ENCODE measurements around the gene ZP3. TPM values are rescaled to one million over a fixed set of nuclear protein-coding genes. Genes with fewer than 3 reads are reported as not detected.

ZP3 gene
- polyA plus RNA-seq, 1 donor from 2014 or later = not detected

DNA sequence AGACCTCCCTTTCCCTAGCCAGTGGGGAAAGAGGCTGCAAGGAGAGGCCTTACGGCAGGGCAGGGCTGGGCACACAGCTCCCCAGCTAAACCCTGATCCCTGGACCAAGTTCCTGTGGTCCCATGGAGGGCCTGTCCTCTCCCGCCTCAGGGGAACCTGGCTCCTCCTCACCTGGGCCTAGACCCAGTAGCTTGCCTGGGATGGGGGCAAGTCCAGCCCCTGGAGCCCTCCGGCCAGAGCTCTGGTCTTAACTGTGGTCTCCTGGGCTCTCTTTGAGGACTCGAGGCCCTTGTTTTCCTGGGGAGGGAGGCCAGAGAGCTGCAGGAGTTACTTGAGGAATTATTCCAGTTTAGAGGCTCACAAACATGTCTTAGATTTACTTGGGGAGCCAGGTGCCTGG lies 1.5 kb downstream of the ZP3 start:
- Histone ChIP-seq H3K9me3 (ENCODE audit: low read length) (no peaks in the 10 kb centered on the region), H3K9ac (ENCODE audit: low read length) (no peak overlapping the region), H3K27me3 (ENCODE audit: insufficient read depth, low read depth, low read length) (no peaks in the 10 kb centered on the region), H3K36me3 (ENCODE audit: insufficient read depth, low read length) (no peaks in the 10 kb centered on the region), H2AFZ (ENCODE audit: low read depth, low read length) (no peak overlapping the region), H3F3A (ENCODE audit: insufficient read depth, low read length, poor library complexity, severe bottlenecking) (no peaks in the 10 kb centered on the region), H3K79me2 (replicated peaks; ENCODE audit: insufficient read depth, low read length) (no peaks in the 10 kb centered on the region), H3K4me2 (ENCODE audit: low read length) (no peak overlapping the region), H3K4me3 (ENCODE audit: low read length) (no peak overlapping the region), H3K27ac (ENCODE audit: low read length) (no peak overlapping the region), H4K20me1 (ENCODE audit: insufficient read depth) (no peaks in the 10 kb centered on the region), H3K9me2 (ENCODE audit: insufficient read depth, low read length) (no peaks in the 10 kb centered on the region)
- TF ChIP-seq POLR2AphosphoS5 (IDR thresholded peaks at IDR 0.05) (no peak), CTCF (IDR thresholded peaks at IDR 0.05; ENCODE audit: poor library complexity, severe bottlenecking) (no peak), RAD21 (conservative IDR thresholded peaks at IDR 0.05) (no peak), MXI1 (conservative IDR thresholded peaks at IDR 0.05; ENCODE audit: poor library complexity, severe bottlenecking) (no peak), EP300 (conservative IDR thresholded peaks at IDR 0.05; ENCODE audit: poor library complexity, severe bottlenecking) (no peak), TAF1 (IDR thresholded peaks at IDR 0.05; ENCODE audit: low read depth) (no peak), REST (IDR thresholded peaks at IDR 0.05; ENCODE audit: borderline replicate concordance) (no peak), SMC3 (conservative IDR thresholded peaks at IDR 0.05; ENCODE audit: poor library complexity) (no peak), EZH2 (IDR thresholded peaks at IDR 0.05; ENCODE audit: borderline replicate concordance, insufficient read depth, low read length, poor library complexity, severe bottlenecking) (no peak)

DNA sequence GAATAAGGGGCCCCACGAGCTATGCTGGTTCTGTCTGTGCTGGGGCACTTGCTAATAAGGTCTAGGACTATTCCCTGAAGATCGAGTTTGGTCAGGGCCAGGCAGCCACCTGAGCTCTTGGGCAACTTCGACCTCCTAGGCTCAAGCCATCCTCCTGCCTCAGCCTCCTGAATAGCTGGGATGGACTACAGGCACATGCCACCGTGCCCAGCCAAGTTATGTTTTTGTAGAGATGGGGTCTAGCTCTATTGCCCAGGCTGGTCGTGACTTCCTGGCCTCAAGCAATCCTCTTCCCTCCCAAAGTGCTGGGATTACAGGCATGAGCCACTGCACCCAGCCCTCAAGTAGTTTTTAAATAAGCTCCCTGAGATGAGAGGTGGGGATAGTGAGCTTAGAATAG lies 2.9 kb downstream of the ZP3 start:
- H4K20me1 ChIP-seq (ENCODE audit: insufficient read depth) = no peaks in the 10 kb centered on the region
- no peak overlapping the region for H2AFZ ChIP-seq (ENCODE audit: low read depth, low read length)
- H3K4me2 ChIP-seq (ENCODE audit: low read length) = no peak overlapping the region
- H3K9me2 ChIP-seq (ENCODE audit: insufficient read depth, low read length) = no peaks in the 10 kb centered on the region
- no peaks in the 10 kb centered on the region for H3K27me3 ChIP-seq (ENCODE audit: insufficient read depth, low read depth, low read length)
- no peak overlapping the region for H3K27ac ChIP-seq (ENCODE audit: low read length)
- no peaks in the 10 kb centered on the region for H3K9me3 ChIP-seq (ENCODE audit: low read length)
- H3K9ac ChIP-seq (ENCODE audit: low read length) = no peak overlapping the region
- TF ChIP-seq SMC3 (conservative IDR thresholded peaks at IDR 0.05; ENCODE audit: poor library complexity) (no peak), EZH2 (IDR thresholded peaks at IDR 0.05; ENCODE audit: borderline replicate concordance, insufficient read depth, low read length, poor library complexity, severe bottlenecking) (no peak), REST (IDR thresholded peaks at IDR 0.05; ENCODE audit: borderline replicate concordance) (no peak), POLR2AphosphoS5 (IDR thresholded peaks at IDR 0.05) (no peak), RAD21 (conservative IDR thresholded peaks at IDR 0.05) (no peak), MXI1 (conservative IDR thresholded peaks at IDR 0.05; ENCODE audit: poor library complexity, severe bottlenecking) (no peak)
- no peaks in the 10 kb centered on the region for H3K36me3 ChIP-seq (ENCODE audit: insufficient read depth, low read length)
- H3F3A ChIP-seq (ENCODE audit: insufficient read depth, low read length, poor library complexity, severe bottlenecking) = no peaks in the 10 kb centered on the region
- H3K79me2 ChIP-seq (replicated peaks; ENCODE audit: insufficient read depth, low read length) = no peaks in the 10 kb centered on the region
- H3K4me3 ChIP-seq (ENCODE audit: low read length) = no peak overlapping the region

All from neural cell (in vitro differentiated cells).